T-cell (primary cell): Measurements from ENCODE around the gene ZNF329. TPM values are rescaled to one million over a fixed set of nuclear protein-coding genes. Genes with fewer than 3 reads are reported as not detected.

Experiments used
- ATAC-seq, 4 experiments: fragments of 200-7000 bp in 3 of 4; fragments of 150-1000 bp in 1 of 4; cut with Tn5 transposase; replicated peaks in 1 of 4; 1 replicate in 3 of 4; 2 replicates in 1 of 4; pipeline ENCODE4 v1.10.0; 2021; ENCODE audit warnings: moderate library complexity in 3 of 4, mild to moderate bottlenecking in 2 of 4, moderate number of reproducible peaks in 1 of 4
- CTCF ChIA-PET, 2 donors: fragments of 300-600 bp; sonication (Branson Sonifier 250); formaldehyde crosslinking; loops; one replicate each; lab custom pipeline; 2022; ENCODE audit warnings: antibody characterized with exemption in 2 of 2; lab: Charles Lee
- POLR2A ChIA-PET, 2 donors: fragments of 300-600 bp; sonication (Branson Sonifier 250); formaldehyde crosslinking; loops; one replicate each; lab custom pipeline; 2022; ENCODE audit warnings: antibody characterized with exemption in 2 of 2; lab: Charles Lee
- DNase-seq, 35 experiments: peaks; one replicate each; pipeline versions ENCODE4 v3.0.0 to v3.0.0-alpha.2; 2013 to 2023
- H3K27ac ChIP-seq: one replicate; pipeline ENCODE4 v1.5.1; 2013; ENCODE audit warnings: low read length
- H3K27me3 ChIP-seq, 2 experiments: replicated peaks in 1 of 2; 1 replicate in 1 of 2; 2 replicates in 1 of 2; pipeline versions ENCODE4 v1.6.1 to v1.7.0; 2013; ENCODE audit warnings: low read length in 1 of 2, mixed read lengths in 1 of 2; ENCODE audit not compliant: control insufficient read depth in 2 of 2, insufficient read depth in 2 of 2; ENCODE audit errors: extremely low read depth in 1 of 2
- H3K36me3 ChIP-seq, 2 donors: 1 replicate in 1 of 2; 2 replicates in 1 of 2; pipeline versions ENCODE4 v1.6.1 to v1.7.0; 2013; ENCODE audit warnings: low read length in 1 of 2; ENCODE audit not compliant: control insufficient read depth in 2 of 2, insufficient read depth in 1 of 2; ENCODE audit errors: extremely low read depth in 1 of 2
- H3K4me1 ChIP-seq, 2 experiments: 1 replicate in 1 of 2; 2 replicates in 1 of 2; pipeline versions ENCODE4 v1.6.1 to v1.7.0; 2013; ENCODE audit warnings: low read length in 2 of 2, mixed read lengths in 1 of 2; ENCODE audit not compliant: insufficient read depth in 2 of 2, control insufficient read depth in 1 of 2; ENCODE audit errors: extremely low read depth in 1 of 2
- H3K4me3 ChIP-seq, 2 donors: 1 replicate in 1 of 2; 2 replicates in 1 of 2; pipeline versions ENCODE4 v1.5.1 to v1.7.0; 2013; ENCODE audit warnings: mild to moderate bottlenecking in 2 of 2, low read length in 1 of 2, moderate library complexity in 1 of 2; ENCODE audit not compliant: control insufficient read depth in 1 of 2; ENCODE audit errors: extremely low read depth in 1 of 2
- H3K9me3 ChIP-seq: 2 replicates; pipeline ENCODE4 v1.7.0; 2013
- H3K27ac Mint-ChIP-seq, 2 donors: one replicate each; pipeline ENCODE4 v1.8.0; 2020 to 2021; ENCODE audit warnings: mild to moderate bottlenecking in 2 of 2, mixed read lengths in 2 of 2
- H3K27me3 Mint-ChIP-seq, 2 donors: one replicate each; pipeline ENCODE4 v1.8.0; 2021 to 2022; ENCODE audit warnings: mixed read lengths in 2 of 2
- H3K36me3 Mint-ChIP-seq: one replicate; pipeline ENCODE4 v1.8.0; 2021; ENCODE audit warnings: mixed read lengths
- H3K4me1 Mint-ChIP-seq, 3 donors: one replicate each; pipeline ENCODE4 v1.8.0; 2020 to 2022; ENCODE audit warnings: mixed read lengths in 3 of 3, mild to moderate bottlenecking in 1 of 3
- H3K4me3 Mint-ChIP-seq, 3 donors: one replicate each; pipeline ENCODE4 v1.8.0; 2020 to 2022; ENCODE audit warnings: mild to moderate bottlenecking in 3 of 3, mixed read lengths in 3 of 3, moderate library complexity in 3 of 3
- H3K9me3 Mint-ChIP-seq, 3 donors: one replicate each; pipeline ENCODE4 v1.8.0; 2020 to 2022; ENCODE audit warnings: mixed read lengths in 3 of 3
- WGBS: methylation state at CpG from one replicate; pipeline ENCODE4 v1.1.5; 2013; ENCODE audit warnings: missing lambda C conversion rate; ENCODE audit not compliant: insufficient coverage; 5-methylcytosine and 5-hydroxymethylcytosine counted together
- total RNA-seq, 35 experiments: library from RNA in 6 of 35; stranded (reverse) in 6 of 35; fragments of 120-200 nt in 1 of 35; gene quantifications; one replicate each; pipeline versions ENCODE4 v1.2.1 to v1.2.4 and lab custom pipeline; 2013 to 2026

Gene ZNF329
- total RNA-seq, 5 donors from 2014 or later (not counting 1 experiment from before 2014, with no cell fraction given): 11.5 to 14.9 (median 14.1) TPM

GRCh38 chr19:58181902-58182576 is 31.4 kb upstream of the ZNF329 start:
- H3K27ac ChIP-seq: peak overlapping the region; percentile 100
- 89% methylated on average over 2 of the region's 4 CpGs for WGBS
- peaks cover 15% of the 10 kb centered on the region for H3K9me3 ChIP-seq
- H3K27me3 ChIP-seq: no peaks in the 10 kb centered on the region
- peaks cover 0 to 50% (median 35%) of the 10 kb centered on the region in 3 donors for H3K9me3 Mint-ChIP-seq
- peaks cover 19 to 25% (median 23%) of the 10 kb centered on the region in 3 donors for H3K4me1 Mint-ChIP-seq
- peak overlapping the region; percentile 99 for H3K27ac Mint-ChIP-seq
- DNase-seq: peak; percentile 13 to 71 (median 47)
- H3K27me3 Mint-ChIP-seq: no peaks in the 10 kb centered on the region
- peaks cover 13 to 14% of the 10 kb centered on the region in 2 donors for H3K36me3 ChIP-seq
- no peak for ATAC-seq
- H3K4me3 Mint-ChIP-seq: peak overlapping the region; percentile 85 to 92 (median 91)
- peaks cover 2 to 26% of the 10 kb centered on the region in 2 experiments for H3K4me1 ChIP-seq
- H3K36me3 Mint-ChIP-seq: peaks cover 51% of the 10 kb centered on the region
- CTCF ChIA-PET: no interaction called here
- POLR2A ChIA-PET: interaction anchor here in 1 of 2 donors (0.7 kb wide), 1 partner anchor 118 kb away, joined by 3 read pairs; no protein-coding TSS in a partner anchor
- peak overlapping the region; percentile 63 to 93 for H3K4me3 ChIP-seq

- DNase-seq (no peak), ATAC-seq (no peak)
- Histone ChIP-seq H3K36me3 (no peaks in the 10 kb centered on the region), H3K4me3 (no peak overlapping the region), H3K27ac (no peak overlapping the region), H3K4me1 (no peaks in the 10 kb centered on the region), H3K9me3 (peaks cover 6% of the 10 kb centered on the region), H3K27me3 (peaks cover 0 to 10% of the 10 kb centered on the region in 2 experiments)
- no peaks in the 10 kb centered on the region for H3K4me1 Mint-ChIP-seq
- CTCF ChIA-PET: interaction anchor here (0.6 kb wide), 2 partner anchors 21 to 1715 kb away, joined by 3 to 7 read pairs; no protein-coding TSS in a partner anchor
- H3K4me3 Mint-ChIP-seq: no peak overlapping the region
- no peaks in the 10 kb centered on the region for H3K27me3 Mint-ChIP-seq
- WGBS: 44% methylated on average over 1 of the region's 1 CpG
- POLR2A ChIA-PET: no interaction called here
- H3K36me3 Mint-ChIP-seq: peaks cover 9% of the 10 kb centered on the region
- H3K27ac Mint-ChIP-seq: no peak overlapping the region
- H3K9me3 Mint-ChIP-seq: peaks cover 14 to 45% (median 35%) of the 10 kb centered on the region in 3 donors
Observed at GRCh38 chr19:58170860-58171259, 20.3 kb upstream of the ZNF329 start.

GRCh38 chr19:58166708-58167280 is 16.2 kb upstream of the ZNF329 start:
- no peak for ATAC-seq
- peaks cover 3% of the 10 kb centered on the region for H3K9me3 ChIP-seq

GRCh38 chr19:58166268-58166667 is 15.7 kb upstream of the ZNF329 start:
- DNase-seq (no peak), ATAC-seq (no peak)
- Histone ChIP-seq H3K4me3 (no peak overlapping the region), H3K4me1 (no peaks in the 10 kb centered on the region), H3K27ac (no peak overlapping the region), H3K27me3 (no peaks in the 10 kb centered on the region), H3K36me3 (no peaks in the 10 kb centered on the region), H3K9me3 (peaks cover 3% of the 10 kb centered on the region)
- no peaks in the 10 kb centered on the region for H3K4me1 Mint-ChIP-seq
- H3K27ac Mint-ChIP-seq: no peak overlapping the region
- CTCF ChIA-PET: no interaction called here
- WGBS: no CpG with 5 or more reads among the region's 1 CpG
- no peak overlapping the region for H3K4me3 Mint-ChIP-seq
- no peaks in the 10 kb centered on the region for H3K27me3 Mint-ChIP-seq
- peaks cover 24 to 51% (median 43%) of the 10 kb centered on the region in 3 donors for H3K9me3 Mint-ChIP-seq
- H3K36me3 Mint-ChIP-seq: peaks cover 15% of the 10 kb centered on the region
- POLR2A ChIA-PET: interaction anchor here in 1 of 2 donors (0.6 kb wide), 1 partner anchor 24 kb away, joined by 5 read pairs; no protein-coding TSS in a partner anchor

More at GRCh38 chr19:58166708-58167280, 16.2 kb upstream of the ZNF329 start:
- Histone ChIP-seq H3K27me3 (no peaks in the 10 kb centered on the region), H3K36me3 (no peaks in the 10 kb centered on the region), H3K4me3 (no peak overlapping the region), H3K27ac (no peak overlapping the region), H3K4me1 (no peaks in the 10 kb centered on the region)
- POLR2A ChIA-PET: interaction anchor here in 1 of 2 donors (0.6 kb wide), 1 partner anchor 25 kb away, joined by 5 read pairs; no protein-coding TSS in a partner anchor
- Mint-ChIP-seq H3K4me1 (no peaks in the 10 kb centered on the region), H3K27ac (no peak overlapping the region), H3K9me3 (peaks cover 24 to 49% (median 42%) of the 10 kb centered on the region in 3 donors), H3K36me3 (peaks cover 15% of the 10 kb centered on the region), H3K4me3 (no peak overlapping the region), H3K27me3 (no peaks in the 10 kb centered on the region)
- CTCF ChIA-PET: no interaction called here
- WGBS: 60% methylated on average over 3 of the region's 4 CpGs
- DNase-seq: no peak

GRCh38 chr19:58157045-58157728 is 6.6 kb upstream of the ZNF329 start:
- ATAC-seq: no peak
- H3K4me3 Mint-ChIP-seq: no peak overlapping the region
- Histone ChIP-seq H3K36me3 (no peaks in the 10 kb centered on the region), H3K4me3 (no peak overlapping the region), H3K9me3 (no peaks in the 10 kb centered on the region), H3K27me3 (peaks cover 0 to 9% of the 10 kb centered on the region in 2 experiments), H3K4me1 (peaks cover 5 to 18% of the 10 kb centered on the region in 2 experiments), H3K27ac (no peak overlapping the region)
- H3K27ac Mint-ChIP-seq: no peak overlapping the region
- ChIA-PET CTCF (no interaction called here), POLR2A (no interaction called here)
- no peak for DNase-seq
- H3K9me3 Mint-ChIP-seq: peaks cover 3 to 5% (median 4%) of the 10 kb centered on the region in 3 donors
- H3K27me3 Mint-ChIP-seq: no peaks in the 10 kb centered on the region
- peaks cover 4% of the 10 kb centered on the region for H3K36me3 Mint-ChIP-seq
- peaks cover 11 to 18% (median 13%) of the 10 kb centered on the region in 3 donors for H3K4me1 Mint-ChIP-seq
- WGBS: 93% methylated on average over 52 of the region's 53 CpGs
